NT2/D1 (cell line): ENCODE measurements around the gene CREB5.

Source experiments
- DNase-seq: peaks from one replicate; pipeline ENCODE4 v3.0.0-alpha.2; 2011; ENCODE audit warnings: low read depth, low spot score
- H3K27me3 ChIP-seq: 2 replicates; pipeline ENCODE4 v1.6.0; 2011; ENCODE audit warnings: mild to moderate bottlenecking; ENCODE audit not compliant: insufficient read length, insufficient read depth
- H3K36me3 ChIP-seq: 2 replicates; pipeline ENCODE4 v1.6.1; 2011; ENCODE audit warnings: mild to moderate bottlenecking, low read length, mixed read lengths; ENCODE audit not compliant: insufficient read depth, insufficient read length
- H3K4me1 ChIP-seq: 2 replicates; pipeline ENCODE4 v1.5.1; 2011; ENCODE audit not compliant: insufficient read depth, insufficient read length
- H3K4me3 ChIP-seq: 2 replicates; pipeline ENCODE4 v1.5.1; 2011; ENCODE audit warnings: low read depth; ENCODE audit not compliant: insufficient read length
- H3K9ac ChIP-seq: 2 replicates; pipeline ENCODE4 v1.6.0; 2011; ENCODE audit warnings: low read depth; ENCODE audit not compliant: insufficient read length
- H3K9me3 ChIP-seq: 2 replicates; pipeline ENCODE4 v1.5.1; 2011; ENCODE audit warnings: mild to moderate bottlenecking, low read length; ENCODE audit not compliant: insufficient read depth
- SUZ12 ChIP-seq: IDR thresholded peaks from 2 replicates; pipeline ENCODE4 v1.6.1; 2011; ENCODE audit not compliant: insufficient read length, insufficient read depth; ENCODE audit errors: extremely low read depth
- YY1 ChIP-seq: IDR thresholded peaks from 2 replicates; pipeline ENCODE4 v1.6.1; 2011; ENCODE audit not compliant: insufficient read length, insufficient read depth
- ZNF274 ChIP-seq: IDR thresholded peaks from 2 replicates; pipeline ENCODE4 v1.6.1; 2011; ENCODE audit warnings: mild to moderate bottlenecking, low read depth, low read length

The CREB5 gene

DNA sequence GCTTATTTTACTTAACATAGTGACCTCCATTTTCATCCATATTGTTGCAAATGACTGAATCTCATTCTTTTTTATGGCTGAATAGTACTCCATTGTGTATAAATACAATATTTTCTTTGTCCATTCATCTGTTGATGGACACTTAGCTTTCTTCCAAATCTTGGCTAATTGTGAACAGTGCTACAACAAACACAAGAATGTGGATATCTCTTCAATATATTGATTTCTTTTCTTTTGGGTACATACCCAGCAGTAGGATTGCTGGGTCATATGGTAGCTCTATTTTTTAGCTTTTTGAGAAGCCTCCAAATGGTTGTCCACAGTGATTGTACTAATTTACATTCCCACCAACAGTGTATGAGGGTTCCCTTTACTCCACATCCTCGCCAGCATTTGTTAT, 58.0 kb downstream of the CREB5 start:
- DNase-seq, result no peak
- TF ChIP-seq SUZ12, result no peak
- no peak for TF ChIP-seq YY1
- no peak for TF ChIP-seq ZNF274
- H3K4me1 ChIP-seq, result peaks cover 6% of the 10 kb centered on the region
- no peaks in the 10 kb centered on the region for H3K36me3 ChIP-seq
- H3K4me3 ChIP-seq, result no peak overlapping the region
- no peaks in the 10 kb centered on the region for H3K27me3 ChIP-seq
- H3K9me3 ChIP-seq, result no peaks in the 10 kb centered on the region
- no peak overlapping the region for H3K9ac ChIP-seq

DNA sequence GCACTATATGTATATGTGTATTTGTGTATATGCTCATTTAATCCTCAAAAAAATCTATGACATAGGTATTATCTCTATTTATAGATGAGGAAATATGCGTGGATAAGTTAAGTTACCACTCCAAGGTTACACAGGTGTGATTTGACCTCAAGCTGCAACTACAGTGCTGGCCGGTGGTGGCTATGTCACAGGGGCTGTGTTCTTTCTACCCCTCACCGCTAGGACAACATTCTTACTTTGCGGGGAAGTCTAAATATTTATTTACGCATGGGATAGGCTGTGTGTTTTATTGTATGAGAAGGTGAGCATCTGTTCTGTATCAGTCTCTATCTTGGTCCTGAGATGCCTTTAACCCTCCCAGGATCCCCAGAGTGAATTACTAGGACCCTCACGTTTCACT, 60.0 kb downstream of the CREB5 start:
- no peaks in the 10 kb centered on the region for H3K27me3 ChIP-seq
- H3K36me3 ChIP-seq, result no peaks in the 10 kb centered on the region
- no peak overlapping the region for H3K9ac ChIP-seq
- no peaks in the 10 kb centered on the region for H3K4me1 ChIP-seq
- TF ChIP-seq ZNF274 (no peak), YY1 (no peak), SUZ12 (no peak)
- DNase-seq, result no peak
- H3K9me3 ChIP-seq, result no peaks in the 10 kb centered on the region
- H3K4me3 ChIP-seq, result no peak overlapping the region

DNA sequence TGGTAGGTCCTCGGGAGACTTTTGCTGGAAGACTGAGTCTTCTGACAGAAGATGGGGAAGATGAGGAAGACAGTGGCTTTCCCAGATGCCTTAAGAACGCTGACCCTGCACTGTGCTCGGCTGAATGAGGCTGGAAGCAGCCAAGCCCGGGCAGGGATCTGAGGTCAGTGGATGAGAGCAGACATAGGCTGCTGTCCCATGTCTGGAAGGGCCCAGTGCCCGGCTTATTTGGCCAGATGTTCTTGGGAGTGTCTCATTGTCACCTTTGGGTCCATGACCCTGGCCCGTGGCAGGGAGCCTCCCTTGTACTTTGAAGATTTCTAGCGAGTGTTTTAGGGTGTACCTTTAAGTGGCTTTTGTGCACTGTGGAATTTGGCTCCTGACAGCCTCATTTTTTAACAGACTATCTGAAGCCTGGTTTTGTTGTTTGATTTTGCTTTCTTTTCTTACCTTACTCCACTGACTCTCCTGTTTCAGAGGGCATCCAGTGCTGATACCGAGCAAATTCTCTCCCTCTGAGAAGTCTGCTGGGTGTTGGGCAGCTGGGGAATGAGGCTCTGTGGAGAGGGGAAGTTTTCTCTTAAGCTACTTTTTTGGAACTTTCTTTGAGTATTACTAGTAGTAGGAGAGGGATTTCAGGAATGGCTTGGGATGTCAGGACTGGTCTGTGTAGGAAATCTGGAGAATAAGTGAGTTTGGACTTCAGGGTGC, 61.4 kb downstream of the CREB5 start:
- H3K4me1 ChIP-seq, result no peaks in the 10 kb centered on the region
- H3K9me3 ChIP-seq, result no peaks in the 10 kb centered on the region
- H3K9ac ChIP-seq, result no peak overlapping the region
- DNase-seq, result no peak
- TF ChIP-seq YY1, result no peak
- TF ChIP-seq SUZ12, result no peak
- no peak for TF ChIP-seq ZNF274
- H3K27me3 ChIP-seq, result no peaks in the 10 kb centered on the region
- no peaks in the 10 kb centered on the region for H3K36me3 ChIP-seq
- H3K4me3 ChIP-seq, result no peak overlapping the region

- Histone ChIP-seq H3K9ac (no peak overlapping the region), H3K9me3 (no peaks in the 10 kb centered on the region), H3K4me1 (peaks cover 2% of the 10 kb centered on the region), H3K27me3 (no peaks in the 10 kb centered on the region), H3K36me3 (no peaks in the 10 kb centered on the region), H3K4me3 (no peak overlapping the region)
- DNase-seq, result no peak
- no peak for TF ChIP-seq YY1
- no peak for TF ChIP-seq ZNF274
- TF ChIP-seq SUZ12, result no peak
Observed at GRCh38 chr7:28474282-28474638, 61.9 kb downstream of the CREB5 start.

GRCh38 chr7:28474640-28475039, 62.3 kb downstream of the CREB5 start:
- TF ChIP-seq YY1 (no peak), SUZ12 (no peak), ZNF274 (no peak)
- Histone ChIP-seq H3K4me1 (peaks cover 4% of the 10 kb centered on the region), H3K27me3 (no peaks in the 10 kb centered on the region), H3K4me3 (no peak overlapping the region), H3K36me3 (no peaks in the 10 kb centered on the region), H3K9me3 (no peaks in the 10 kb centered on the region), H3K9ac (no peak overlapping the region)
- DNase-seq, result no peak

- TF ChIP-seq YY1 (no peak), ZNF274 (no peak), SUZ12 (no peak)
- Histone ChIP-seq H3K4me1 (peaks cover 4% of the 10 kb centered on the region), H3K9me3 (no peaks in the 10 kb centered on the region), H3K27me3 (no peaks in the 10 kb centered on the region), H3K36me3 (no peaks in the 10 kb centered on the region), H3K9ac (no peak overlapping the region), H3K4me3 (no peak overlapping the region)
- no peak for DNase-seq
Observed at GRCh38 chr7:28477041-28477442, 64.7 kb downstream of the CREB5 start.

GRCh38 chr7:28478656-28479055, 66.3 kb downstream of the CREB5 start:
- TF ChIP-seq SUZ12, result no peak
- TF ChIP-seq ZNF274, result no peak
- no peak for TF ChIP-seq YY1

More at GRCh38 chr7:28478656-28479055, 66.3 kb downstream of the CREB5 start:
- DNase-seq, result no peak
- Histone ChIP-seq H3K9ac (no peak overlapping the region), H3K9me3 (no peaks in the 10 kb centered on the region), H3K36me3 (no peaks in the 10 kb centered on the region), H3K27me3 (no peaks in the 10 kb centered on the region), H3K4me3 (no peak overlapping the region), H3K4me1 (peaks cover 4% of the 10 kb centered on the region)
